Esophagus squamous epithelium (tissue), 5 donors: ENCODE data around the gene FAM177B. TPM values are rescaled to one million over a fixed set of nuclear protein-coding genes. Genes with fewer than 3 reads are reported as not detected.

Source experiments
- DNase-seq: peaks from one replicate; lab custom pipeline; 2025; lab: John Stamatoyannopoulos, UW
- H3K27ac ChIP-seq, 4 donors: fragments of 200-600 bp; sonication (generic); one replicate each; pipeline ENCODE4 v1.5.1; 2016 to 2019; ENCODE audit warnings: mild to moderate bottlenecking in 1 of 4
- H3K27me3 ChIP-seq, 4 donors: fragments of 200-600 bp; sonication (generic); 1 replicate in 3 of 4; 2 replicates in 1 of 4; pipeline versions ENCODE4 v1.5.1 to v1.6.0; 2017 to 2021; ENCODE audit warnings: antibody characterized with exemption in 1 of 4
- H3K36me3 ChIP-seq, 3 donors: fragments of 200-600 bp; sonication (generic); one replicate each; pipeline ENCODE4 v1.5.1; 2016 to 2019
- H3K4me1 ChIP-seq, 3 donors: fragments of 200-600 bp; sonication (generic); one replicate each; pipeline ENCODE4 v1.5.1; 2017 to 2019
- H3K4me3 ChIP-seq, 4 donors: fragments of 200-600 bp; sonication (generic); 1 replicate in 3 of 4; 2 replicates in 1 of 4; pipeline ENCODE4 v1.5.1; 2016 to 2019; ENCODE audit warnings: mild to moderate bottlenecking in 2 of 4, moderate library complexity in 1 of 4
- H3K9me3 ChIP-seq, 3 donors: fragments of 200-600 bp; sonication (generic); one replicate each; pipeline ENCODE4 v1.5.1; 2016 to 2019
- POLR2A ChIP-seq, 4 donors: fragments of 450-650 bp; IDR thresholded peaks; one replicate each; pipeline ENCODE4 v1.6.1; 2017; ENCODE audit warnings: antibody characterized with exemption in 4 of 4, mild to moderate bottlenecking in 4 of 4, moderate library complexity in 3 of 4
- WGBS, 2 donors: methylation state at CpG; one replicate each; pipeline ENCODE4 v1.1.5; 2018; 5-methylcytosine and 5-hydroxymethylcytosine counted together
- intact Hi-C: fragments of 100-400 bp; cut with DNase I; formaldehyde crosslinking; loops from one replicate; pipeline ENCODE4 v1.15.0; 2022
- total RNA-seq, 4 donors: library from RNA; depleted of rRNA; stranded (reverse); fragments of >200 nt; gene quantifications; one replicate each; pipeline ENCODE4 v1.1.0, GENCODE V29; 2016
- TF ChIP-seq, protein P1 (sequence below), 6 experiments: fragments of 450-650 bp in 4 of 6; fragments of 200-600 bp in 2 of 6; sonication (generic) in 2 of 6; IDR thresholded peaks; one replicate each; pipeline ENCODE4 v1.5.1; 2016 to 2019; ENCODE audit warnings: antibody characterized with exemption in 6 of 6, mild to moderate bottlenecking in 4 of 6, moderate library complexity in 4 of 6
- donor health status: DM: yes; HTN: yes; CAD: no.

The FAM177B gene
- total RNA-seq, 4 donors from 2014 or later, result 1.3 TPM; not detected in 3

DNA sequence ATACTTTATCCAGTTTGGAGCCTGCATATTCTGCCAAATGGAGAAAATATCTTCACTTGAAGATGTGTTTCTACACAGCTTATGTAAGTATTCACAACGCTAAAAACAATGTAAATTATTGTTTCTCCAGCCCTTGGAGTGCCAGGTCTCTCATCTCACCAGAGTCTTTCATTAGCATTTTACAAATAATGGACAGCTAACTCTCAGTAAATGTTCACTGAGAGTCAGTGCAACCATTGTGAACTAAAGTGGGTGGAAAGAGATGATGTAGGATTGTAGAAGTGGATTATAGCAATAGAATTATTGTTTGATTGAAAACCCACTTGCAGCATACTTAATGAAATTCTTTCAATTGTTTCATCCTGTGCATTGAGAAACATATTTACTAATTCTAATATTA is 8.3 kb upstream of the FAM177B start:
- DNase-seq, result no peak
- TF ChIP-seq POLR2A (IDR thresholded peaks at IDR 0.05), result no peak
- TF ChIP-seq, protein P1, sequence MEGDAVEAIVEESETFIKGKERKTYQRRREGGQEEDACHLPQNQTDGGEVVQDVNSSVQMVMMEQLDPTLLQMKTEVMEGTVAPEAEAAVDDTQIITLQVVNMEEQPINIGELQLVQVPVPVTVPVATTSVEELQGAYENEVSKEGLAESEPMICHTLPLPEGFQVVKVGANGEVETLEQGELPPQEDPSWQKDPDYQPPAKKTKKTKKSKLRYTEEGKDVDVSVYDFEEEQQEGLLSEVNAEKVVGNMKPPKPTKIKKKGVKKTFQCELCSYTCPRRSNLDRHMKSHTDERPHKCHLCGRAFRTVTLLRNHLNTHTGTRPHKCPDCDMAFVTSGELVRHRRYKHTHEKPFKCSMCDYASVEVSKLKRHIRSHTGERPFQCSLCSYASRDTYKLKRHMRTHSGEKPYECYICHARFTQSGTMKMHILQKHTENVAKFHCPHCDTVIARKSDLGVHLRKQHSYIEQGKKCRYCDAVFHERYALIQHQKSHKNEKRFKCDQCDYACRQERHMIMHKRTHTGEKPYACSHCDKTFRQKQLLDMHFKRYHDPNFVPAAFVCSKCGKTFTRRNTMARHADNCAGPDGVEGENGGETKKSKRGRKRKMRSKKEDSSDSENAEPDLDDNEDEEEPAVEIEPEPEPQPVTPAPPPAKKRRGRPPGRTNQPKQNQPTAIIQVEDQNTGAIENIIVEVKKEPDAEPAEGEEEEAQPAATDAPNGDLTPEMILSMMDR (IDR thresholded peaks at IDR 0.05), result no peak
- Histone ChIP-seq H3K36me3 (peaks cover 0 to 100% (median 44%) of the 10 kb centered on the region in 3 donors), H3K4me1 (no peaks in the 10 kb centered on the region), H3K9me3 (no peaks in the 10 kb centered on the region), H3K4me3 (no peak overlapping the region), H3K27ac (no peak overlapping the region), H3K27me3 (no peaks in the 10 kb centered on the region)
- intact Hi-C loops, result no loop called here
- WGBS, 2 donors, result 92 to 100% methylated on average over 1 of the region's 1 CpG

DNA sequence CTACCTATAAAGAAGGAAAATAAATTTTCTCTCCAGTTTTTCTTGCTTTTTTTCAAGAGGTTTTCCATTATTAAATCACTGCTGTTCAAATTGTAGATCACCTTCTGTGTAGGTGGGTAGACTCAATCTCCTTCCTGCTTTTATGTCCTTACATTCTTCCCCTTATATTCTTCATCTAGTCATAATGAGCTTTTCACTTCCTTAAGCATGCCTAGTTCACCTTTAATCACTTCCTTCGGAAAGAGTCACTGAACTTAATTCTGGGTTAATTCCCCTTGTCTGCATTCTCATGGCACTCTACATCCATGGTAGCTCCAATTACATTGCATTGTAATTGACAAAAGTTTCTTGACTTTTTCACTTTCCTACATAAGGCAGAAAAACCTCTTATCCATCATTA is 6.1 kb upstream of the FAM177B start:
- Histone ChIP-seq H3K27ac (no peak overlapping the region), H3K36me3 (peaks cover 0 to 100% (median 38%) of the 10 kb centered on the region in 3 donors), H3K27me3 (no peaks in the 10 kb centered on the region), H3K4me3 (no peak overlapping the region), H3K4me1 (no peaks in the 10 kb centered on the region), H3K9me3 (no peaks in the 10 kb centered on the region)
- no peak for TF ChIP-seq POLR2A (IDR thresholded peaks at IDR 0.05)
- TF ChIP-seq, protein P1 (IDR thresholded peaks at IDR 0.05), result no peak
- intact Hi-C loops, result loop anchor here (10.0 kb wide), 1 partner anchor 354 kb away; no protein-coding TSS in a partner anchor
- no peak for DNase-seq
- 74 to 92% methylated on average over 1 of the region's 1 CpG for WGBS, 2 donors

DNA sequence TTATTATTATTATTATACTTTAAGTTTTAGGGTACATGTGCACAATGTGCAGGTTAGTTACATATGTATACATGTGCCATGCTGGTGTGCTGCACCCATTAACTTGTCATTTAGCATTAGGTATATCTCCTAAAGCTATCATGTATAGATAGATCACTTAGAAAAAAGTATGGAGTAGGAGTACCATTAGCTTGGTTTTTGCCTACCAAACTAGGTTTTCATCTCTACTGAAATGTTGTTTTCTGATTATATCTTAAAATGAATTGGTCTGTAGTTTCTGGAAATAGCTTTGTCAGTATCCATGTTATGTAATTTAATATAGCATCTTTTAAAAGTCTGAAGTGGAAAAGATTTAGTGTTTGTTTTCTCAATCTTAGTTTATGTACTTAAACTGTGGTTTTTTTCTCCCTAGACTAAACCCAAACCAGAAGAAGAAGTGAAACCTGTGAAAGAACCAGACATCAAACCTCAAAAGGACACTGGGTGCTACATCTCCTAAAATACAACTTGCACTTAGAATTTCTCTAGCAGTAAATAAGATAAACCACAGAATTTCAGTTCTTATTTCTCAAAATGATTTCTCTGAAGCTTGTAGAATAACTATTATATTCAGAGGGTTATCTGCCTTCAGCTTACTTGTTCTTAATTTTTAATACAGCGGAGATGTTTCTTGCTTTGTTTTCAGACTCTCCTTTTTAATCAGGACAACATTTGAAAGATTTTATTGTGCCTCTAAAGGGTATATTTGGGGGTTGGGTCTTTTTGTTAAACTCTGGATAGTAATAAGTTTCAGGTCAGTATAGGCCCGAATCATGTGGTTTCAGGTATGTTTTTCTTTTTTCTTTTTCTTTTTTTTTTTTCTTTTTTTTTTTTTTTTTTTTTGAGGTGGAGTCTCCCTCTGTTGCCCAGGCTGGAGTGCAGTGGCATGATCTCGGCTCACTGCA is 4.5 kb upstream of the FAM177B start:
- TF ChIP-seq, protein P1 (IDR thresholded peaks at IDR 0.05), result no peak
- no peak for TF ChIP-seq POLR2A (IDR thresholded peaks at IDR 0.05)
- no peaks in the 10 kb centered on the region for H3K27me3 ChIP-seq
- intact Hi-C loops, result loop anchor here (10.0 kb wide), 1 partner anchor 352 kb away; no protein-coding TSS in a partner anchor
- 82 to 92% methylated on average over 2 to 3 of the region's 3 CpGs for WGBS, 2 donors
- no peak overlapping the region for H3K27ac ChIP-seq
- DNase-seq, result no peak
- no peak overlapping the region for H3K4me3 ChIP-seq
- peaks cover 0 to 13% (median 0%) of the 10 kb centered on the region in 3 donors for H3K4me1 ChIP-seq
- no peaks in the 10 kb centered on the region for H3K9me3 ChIP-seq
- H3K36me3 ChIP-seq, result peaks cover 0 to 98% (median 25%) of the 10 kb centered on the region in 3 donors

DNA sequence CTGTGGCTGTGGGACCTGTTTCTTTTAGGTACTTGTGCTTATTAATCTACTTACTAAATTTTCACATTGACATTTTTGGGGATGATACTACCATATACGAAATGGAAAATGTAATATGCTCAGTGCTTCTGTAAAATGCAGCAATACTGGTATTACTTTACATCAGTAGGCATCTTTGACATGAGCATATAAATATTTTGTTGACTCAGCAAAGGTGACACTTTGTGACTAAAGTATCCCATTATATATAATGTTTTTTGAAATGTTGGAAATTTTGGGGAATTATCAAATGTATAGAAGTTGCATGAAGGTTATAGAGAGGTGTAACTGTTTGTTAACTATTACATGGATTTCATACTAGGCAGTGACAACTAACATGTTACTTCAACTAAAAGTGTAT is 2.3 kb upstream of the FAM177B start:
- peaks cover 0 to 78% (median 22%) of the 10 kb centered on the region in 3 donors for H3K36me3 ChIP-seq
- H3K27me3 ChIP-seq, result no peaks in the 10 kb centered on the region
- no peak for TF ChIP-seq POLR2A (IDR thresholded peaks at IDR 0.05)
- TF ChIP-seq, protein P1 (IDR thresholded peaks at IDR 0.05), result no peak
- H3K27ac ChIP-seq, result no peak overlapping the region
- 58 to 72% methylated on average over 1 of the region's 1 CpG for WGBS, 2 donors
- H3K4me3 ChIP-seq, result no peak overlapping the region
- H3K4me1 ChIP-seq, result peaks cover 0 to 13% (median 3%) of the 10 kb centered on the region in 3 donors
- H3K9me3 ChIP-seq, result no peaks in the 10 kb centered on the region
- intact Hi-C loops, result loop anchor here (10.0 kb wide), 1 partner anchor 350 kb away; no protein-coding TSS in a partner anchor
- no peak for DNase-seq

DNA sequence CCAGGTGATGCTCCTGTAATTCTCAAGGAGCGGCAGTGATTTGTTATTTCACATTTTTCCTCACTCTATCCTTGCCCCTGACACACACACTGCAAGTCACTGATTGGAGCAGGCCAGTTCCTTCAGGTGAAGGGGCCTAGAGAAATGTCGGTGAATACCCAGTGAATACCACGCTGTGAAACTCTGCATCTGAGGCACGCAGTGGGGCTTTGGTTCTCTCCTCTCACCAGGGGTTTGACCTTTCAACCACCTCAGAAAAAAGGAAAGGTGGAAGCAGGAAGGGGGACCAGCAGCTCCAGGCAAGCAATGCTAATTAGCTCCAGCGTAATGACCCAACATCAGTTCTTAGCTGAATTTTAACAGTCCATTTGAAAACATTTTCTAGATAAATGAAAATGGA is 532 bp upstream of the FAM177B start:
- H3K36me3 ChIP-seq, result peaks cover 0 to 60% (median 13%) of the 10 kb centered on the region in 3 donors
- no peak overlapping the region for H3K27ac ChIP-seq
- H3K27me3 ChIP-seq, result no peaks in the 10 kb centered on the region
- peaks cover 0 to 13% (median 3%) of the 10 kb centered on the region in 3 donors for H3K4me1 ChIP-seq
- 49 to 56% methylated on average over 5 of the region's 5 CpGs for WGBS, 2 donors
- no peaks in the 10 kb centered on the region for H3K9me3 ChIP-seq
- intact Hi-C loops, result loop anchor here (10.0 kb wide), 1 partner anchor 348 kb away; no protein-coding TSS in a partner anchor
- TF ChIP-seq, protein P1 (IDR thresholded peaks at IDR 0.05), result no peak
- no peak for TF ChIP-seq POLR2A (IDR thresholded peaks at IDR 0.05)
- no peak for DNase-seq
- H3K4me3 ChIP-seq, result no peak overlapping the region
